ENCODE data around the gene RIOK3.
"Not testable (repeated sequence)": the region's sequence is repeated elsewhere in the genome, so short reads cannot be mapped to it uniquely, and the experiment has no call there.

The RIOK3 gene

GRCh38 chr18:23506393-23506792, 53.3 kb downstream of the RIOK3 start:
- H3K27me3 ChIP-seq (ENCODE audit: low read depth, low read length), result no peaks in the 10 kb centered on the region
- no peak overlapping the region for H3K4me2 ChIP-seq (ENCODE audit: low read length)
- H2AFZ ChIP-seq (ENCODE audit: low read depth, low read length), result no peak overlapping the region
- peaks cover 3% of the 10 kb centered on the region; the same call in 1 of the 2 replicates for H4K20me1 ChIP-seq (ENCODE audit: insufficient read depth, low read length)
- H3K4me3 ChIP-seq (ENCODE audit: low read length), result no peak overlapping the region
- H3K27ac ChIP-seq (ENCODE audit: low read length), result no peak overlapping the region
- H3K4me1 ChIP-seq (ENCODE audit: low read length), result peaks cover 21% of the 10 kb centered on the region
- H3K9ac ChIP-seq (ENCODE audit: low read length), result no peak overlapping the region
- peaks cover 19% of the 10 kb centered on the region for H3K36me3 ChIP-seq (replicated peaks; ENCODE audit: low read depth, low read length)
- peaks cover 30% of the 10 kb centered on the region for H3K79me2 ChIP-seq (ENCODE audit: low read length)
- TF ChIP-seq EZH2phosphoT487 (IDR thresholded peaks at IDR 0.05; ENCODE audit: low read depth), result no peak
- TF ChIP-seq, protein P1, sequence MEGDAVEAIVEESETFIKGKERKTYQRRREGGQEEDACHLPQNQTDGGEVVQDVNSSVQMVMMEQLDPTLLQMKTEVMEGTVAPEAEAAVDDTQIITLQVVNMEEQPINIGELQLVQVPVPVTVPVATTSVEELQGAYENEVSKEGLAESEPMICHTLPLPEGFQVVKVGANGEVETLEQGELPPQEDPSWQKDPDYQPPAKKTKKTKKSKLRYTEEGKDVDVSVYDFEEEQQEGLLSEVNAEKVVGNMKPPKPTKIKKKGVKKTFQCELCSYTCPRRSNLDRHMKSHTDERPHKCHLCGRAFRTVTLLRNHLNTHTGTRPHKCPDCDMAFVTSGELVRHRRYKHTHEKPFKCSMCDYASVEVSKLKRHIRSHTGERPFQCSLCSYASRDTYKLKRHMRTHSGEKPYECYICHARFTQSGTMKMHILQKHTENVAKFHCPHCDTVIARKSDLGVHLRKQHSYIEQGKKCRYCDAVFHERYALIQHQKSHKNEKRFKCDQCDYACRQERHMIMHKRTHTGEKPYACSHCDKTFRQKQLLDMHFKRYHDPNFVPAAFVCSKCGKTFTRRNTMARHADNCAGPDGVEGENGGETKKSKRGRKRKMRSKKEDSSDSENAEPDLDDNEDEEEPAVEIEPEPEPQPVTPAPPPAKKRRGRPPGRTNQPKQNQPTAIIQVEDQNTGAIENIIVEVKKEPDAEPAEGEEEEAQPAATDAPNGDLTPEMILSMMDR (IDR thresholded peaks at IDR 0.05; ENCODE audit: low read depth, low read length), result no peak
- H3K9me3 ChIP-seq (ENCODE audit: insufficient read depth, low read length), result no peaks in the 10 kb centered on the region

- Histone ChIP-seq H3K79me2 (ENCODE audit: low read length) (peaks cover 12% of the 10 kb centered on the region; the same call in 1 of the 2 replicates), H3K4me1 (ENCODE audit: low read length) (peaks cover 14% of the 10 kb centered on the region), H4K20me1 (ENCODE audit: insufficient read depth, low read length) (peaks cover 10% of the 10 kb centered on the region; the same call in 1 of the 2 replicates), H3K36me3 (replicated peaks; ENCODE audit: low read depth, low read length) (peaks cover 26% of the 10 kb centered on the region)
- not testable (repeated sequence) for H3K4me3 ChIP-seq (ENCODE audit: low read length); H3K9me3 ChIP-seq (ENCODE audit: insufficient read depth, low read length); H3K9ac ChIP-seq (ENCODE audit: low read length); H3K27me3 ChIP-seq (ENCODE audit: low read depth, low read length); H3K4me2 ChIP-seq (ENCODE audit: low read length); H3K27ac ChIP-seq (ENCODE audit: low read length); H2AFZ ChIP-seq (ENCODE audit: low read depth, low read length)
Observed at GRCh38 chr18:23510923-23511322, 57.8 kb downstream of the RIOK3 start.

- Histone ChIP-seq H3K4me1 (ENCODE audit: low read length) (peaks cover 14% of the 10 kb centered on the region), H3K36me3 (replicated peaks; ENCODE audit: low read depth, low read length) (peaks cover 26% of the 10 kb centered on the region), H4K20me1 (ENCODE audit: insufficient read depth, low read length) (peaks cover 10% of the 10 kb centered on the region; the same call in 1 of the 2 replicates)
- H3K79me2 ChIP-seq (ENCODE audit: low read length); H2AFZ ChIP-seq (ENCODE audit: low read depth, low read length); H3K9me3 ChIP-seq (ENCODE audit: insufficient read depth, low read length); H3K4me3 ChIP-seq (ENCODE audit: low read length); H3K27ac ChIP-seq (ENCODE audit: low read length); H3K27me3 ChIP-seq (ENCODE audit: low read depth, low read length); H3K9ac ChIP-seq (ENCODE audit: low read length); H3K4me2 ChIP-seq (ENCODE audit: low read length): not testable (repeated sequence)
Observed at GRCh38 chr18:23512216-23512615, 59.1 kb downstream of the RIOK3 start.

DNA sequence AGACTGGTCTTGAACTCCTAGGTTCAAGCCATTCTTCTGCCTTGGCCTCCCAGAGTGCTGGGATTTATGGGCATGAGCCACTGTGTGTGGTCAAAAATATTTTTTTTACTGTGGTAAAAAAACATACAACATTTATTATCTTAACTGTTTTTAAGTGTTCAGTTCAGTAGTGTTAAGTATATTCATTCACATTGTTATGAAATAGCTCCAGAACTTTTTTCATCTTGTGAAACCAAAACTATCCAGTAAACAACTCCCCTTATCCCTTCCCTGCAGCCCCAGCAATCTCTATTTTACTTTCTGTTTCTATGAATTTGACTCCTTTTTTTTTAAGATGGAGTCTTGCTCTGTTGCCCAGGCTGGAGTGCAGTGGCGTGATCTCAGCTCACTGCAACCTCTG, 59.6 kb downstream of the RIOK3 start:
- no peaks in the 10 kb centered on the region for H3K9me3 ChIP-seq (ENCODE audit: insufficient read depth, low read length)
- no peak overlapping the region for H2AFZ ChIP-seq (ENCODE audit: low read depth, low read length)
- H3K27ac ChIP-seq (ENCODE audit: low read length), result no peak overlapping the region
- peaks cover 26% of the 10 kb centered on the region for H3K36me3 ChIP-seq (replicated peaks; ENCODE audit: low read depth, low read length)
- peaks cover 10% of the 10 kb centered on the region; the same call in 1 of the 2 replicates for H4K20me1 ChIP-seq (ENCODE audit: insufficient read depth, low read length)
- H3K4me1 ChIP-seq (ENCODE audit: low read length), result peaks cover 14% of the 10 kb centered on the region
- no peak overlapping the region for H3K9ac ChIP-seq (ENCODE audit: low read length)
- H3K79me2 ChIP-seq (ENCODE audit: low read length), result 0 out of 2 replicates have a peak, but pooled peaks cover 8% of the 10 kb centered on the region
- TF ChIP-seq, protein P1 (IDR thresholded peaks at IDR 0.05; ENCODE audit: low read depth, low read length), result no peak
- TF ChIP-seq EZH2phosphoT487 (IDR thresholded peaks at IDR 0.05; ENCODE audit: low read depth), result no peak
- H3K4me3 ChIP-seq (ENCODE audit: low read length), result no peak overlapping the region
- no peak overlapping the region for H3K4me2 ChIP-seq (ENCODE audit: low read length)
- no peaks in the 10 kb centered on the region for H3K27me3 ChIP-seq (ENCODE audit: low read depth, low read length)

DNA sequence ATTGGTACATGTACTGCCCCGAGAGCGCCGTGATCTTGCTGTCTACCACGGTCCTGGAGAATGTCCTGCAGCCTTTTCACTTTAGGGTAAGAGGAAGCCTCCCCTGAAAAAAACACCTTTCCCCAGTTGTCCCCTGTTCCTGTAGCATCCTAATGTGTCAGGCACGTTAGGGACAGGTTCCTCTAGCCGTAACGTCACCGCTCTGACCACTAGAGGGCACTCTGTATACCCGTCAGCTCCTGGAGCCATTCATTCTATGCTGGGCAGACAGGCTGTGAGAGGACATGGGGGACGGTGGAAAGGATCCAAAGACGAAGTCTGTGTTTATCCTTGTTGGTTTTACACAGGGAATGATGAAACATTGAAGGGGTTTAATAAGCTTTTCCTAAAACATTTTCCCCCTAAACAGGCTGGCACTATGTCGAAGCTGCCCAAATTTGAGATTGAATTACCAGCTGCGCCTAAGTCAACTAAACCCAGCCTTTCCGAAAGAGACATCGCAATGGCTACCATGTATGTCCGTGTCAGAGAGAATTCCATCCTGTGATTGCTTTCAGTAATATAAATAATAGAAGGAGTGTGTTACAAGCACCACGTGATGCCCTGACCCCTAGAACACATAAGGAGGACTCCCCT, 62.9 kb downstream of the RIOK3 start:
- Histone ChIP-seq H3K9me3 (ENCODE audit: insufficient read depth, low read length) (no peaks in the 10 kb centered on the region), H2AFZ (ENCODE audit: low read depth, low read length) (no peak overlapping the region), H3K4me2 (ENCODE audit: low read length) (peak overlapping the region; percentile 41), H3K27me3 (ENCODE audit: low read depth, low read length) (no peaks in the 10 kb centered on the region), H3K79me2 (ENCODE audit: low read length) (no peaks in the 10 kb centered on the region), H4K20me1 (ENCODE audit: insufficient read depth, low read length) (peaks cover 10% of the 10 kb centered on the region; the same call in 1 of the 2 replicates), H3K36me3 (replicated peaks; ENCODE audit: low read depth, low read length) (peaks cover 28% of the 10 kb centered on the region), H3K4me3 (ENCODE audit: low read length) (no peak overlapping the region), H3K27ac (ENCODE audit: low read length) (no peak overlapping the region), H3K9ac (ENCODE audit: low read length) (no peak overlapping the region), H3K4me1 (ENCODE audit: low read length) (peaks cover 14% of the 10 kb centered on the region)
- no peak for TF ChIP-seq EZH2phosphoT487 (IDR thresholded peaks at IDR 0.05; ENCODE audit: low read depth)
- TF ChIP-seq, protein P1 (IDR thresholded peaks at IDR 0.05; ENCODE audit: low read depth, low read length), result peak; percentile 91

Data from OCI-LY3 (cell line).